ENCODE results near the gene TMEM191C.
A peak's percentile ranks its signal among the peaks of the same experiment; 100 is the strongest.

The TMEM191C gene

GRCh38 chr22:21446827-21447690 lies 20.1 kb upstream of the TMEM191C start:
- no peak for TF ChIP-seq CTCF (IDR thresholded peaks at IDR 0.05)

DNA sequence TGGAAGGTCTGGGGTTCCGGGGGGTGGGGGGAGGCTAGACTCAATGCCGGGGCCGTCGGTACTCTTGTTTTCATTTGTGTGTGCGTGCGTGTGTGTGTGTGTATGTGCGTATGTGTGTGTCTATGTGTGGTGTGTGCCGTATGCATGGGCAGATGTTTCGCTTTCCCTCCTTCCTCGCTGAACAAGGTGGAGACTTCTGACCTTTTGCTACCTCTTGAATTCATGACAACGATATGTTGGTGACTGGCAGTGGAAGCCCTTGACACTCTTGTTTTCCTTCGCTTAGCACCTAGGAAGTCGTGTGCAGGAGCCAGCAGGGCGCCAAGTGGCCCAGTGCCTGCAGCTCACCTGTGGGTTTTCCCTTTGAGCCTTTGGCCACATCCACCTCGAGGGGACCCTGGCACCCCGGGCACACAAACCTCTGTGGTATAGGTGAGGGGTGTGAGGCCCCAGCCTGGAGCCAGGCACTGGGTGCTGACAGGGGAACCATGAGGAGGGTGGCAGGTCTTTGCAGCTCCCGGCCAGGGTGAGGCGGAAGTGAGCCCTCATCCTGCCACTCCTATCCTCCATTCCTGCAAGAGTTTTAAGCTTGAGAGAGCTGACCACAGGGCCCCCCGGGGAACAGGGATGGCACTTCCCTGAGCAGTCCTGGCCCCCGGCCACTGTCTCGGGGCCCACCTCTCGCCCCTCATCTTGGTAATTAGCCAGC lies 19.3 kb upstream of the TMEM191C start:
- TF ChIP-seq CTCF (IDR thresholded peaks at IDR 0.05) = peak; percentile 23; the same call in 1 of the 2 replicates

DNA sequence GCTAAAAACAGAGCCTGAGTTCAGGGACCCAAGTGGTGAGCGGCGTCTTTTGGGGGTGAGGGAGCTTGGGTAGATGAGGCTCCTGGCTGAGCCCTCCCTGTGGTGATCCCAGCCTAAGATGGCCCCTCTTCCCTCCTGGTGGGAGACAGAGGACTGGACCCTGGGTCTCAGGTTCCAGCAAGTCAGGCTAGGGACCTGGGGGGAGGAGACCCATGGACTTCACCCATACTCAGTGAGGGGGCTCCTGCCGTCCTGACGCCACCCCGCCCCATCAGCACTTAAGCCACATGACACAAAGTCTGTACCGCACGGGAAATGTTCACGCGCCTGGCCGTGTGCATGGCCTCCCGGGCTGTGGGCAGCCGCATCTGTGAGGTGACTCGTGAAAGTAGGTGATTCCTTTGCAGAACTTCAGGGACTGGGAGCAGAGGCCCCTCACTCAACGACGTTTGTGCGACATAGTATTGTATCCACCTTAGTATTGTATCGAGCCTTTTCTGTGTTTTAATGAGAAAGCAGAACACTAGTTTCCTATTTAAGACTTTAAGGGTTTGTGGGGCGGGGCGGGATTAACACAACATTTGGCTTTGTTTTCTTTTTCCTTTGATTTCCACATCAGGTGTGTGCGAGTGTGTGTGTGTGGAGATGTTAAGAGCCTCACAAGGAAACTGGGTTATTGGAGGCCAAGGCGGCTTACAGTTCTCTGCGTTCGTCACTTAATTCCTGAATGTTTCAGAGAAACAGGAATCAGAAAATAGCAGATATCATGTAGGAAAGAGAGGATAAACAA lies 18.4 kb upstream of the TMEM191C start:
- TF ChIP-seq CTCF (IDR thresholded peaks at IDR 0.05) = no peak

DNA sequence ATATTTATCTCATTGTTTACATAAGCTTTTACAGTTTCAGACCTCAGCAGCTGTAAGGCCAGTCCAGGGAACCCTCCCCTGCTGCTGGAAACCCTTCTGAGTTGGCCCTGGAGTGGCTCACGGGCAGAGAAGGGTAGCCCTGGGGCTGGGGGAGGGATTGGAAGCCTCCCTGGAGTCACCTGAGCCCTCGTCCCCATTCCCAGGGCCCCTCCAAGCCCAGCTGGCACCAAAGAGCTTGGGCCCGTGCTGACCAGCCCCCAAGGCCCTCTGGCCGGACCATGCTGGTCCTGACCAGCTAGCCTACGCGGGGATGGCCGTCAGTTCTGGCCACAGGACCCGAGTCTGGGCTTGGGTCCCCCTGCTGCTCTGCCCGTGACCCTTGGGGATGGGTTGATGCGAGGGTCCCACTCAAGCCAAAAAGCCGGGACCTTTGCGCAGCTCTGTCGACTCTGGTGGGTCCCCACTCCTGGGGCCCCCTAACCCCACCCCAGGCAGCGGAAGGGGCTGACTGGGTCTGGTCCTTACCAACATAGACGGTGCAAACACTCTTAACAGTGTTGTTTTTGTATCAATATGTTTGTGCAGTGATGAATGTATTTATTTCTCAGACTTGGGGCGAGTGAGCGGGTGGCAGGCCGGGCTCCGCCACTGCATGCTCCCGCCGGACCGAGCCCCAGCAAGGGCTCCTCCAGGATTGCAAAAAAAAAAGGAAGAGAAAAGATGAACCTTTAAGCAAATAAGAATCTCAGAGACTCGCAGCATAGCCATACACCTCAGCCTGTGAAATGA lies 17.5 kb upstream of the TMEM191C start:
- no peak for TF ChIP-seq CTCF (IDR thresholded peaks at IDR 0.05)

- no peak for TF ChIP-seq CTCF (IDR thresholded peaks at IDR 0.05)
Observed at GRCh38 chr22:21450320-21450831, 16.8 kb upstream of the TMEM191C start.

GRCh38 chr22:21450858-21451353 lies 16.3 kb upstream of the TMEM191C start:
- no peak for TF ChIP-seq CTCF (IDR thresholded peaks at IDR 0.05)

All from LNCAP (cell line).